Stimulated activated CD8-positive, alpha-beta memory T cell treated with anti-CD3 and anti-CD28 coated beads, Interleukin-2, amount 100 ng/mL, for 48 hours (primary cell): ENCODE results near the gene POLR3C.
A peak's percentile ranks its signal among the peaks of the same experiment; 100 is the strongest.

Source experiments
- DNase-seq, 2 donors: peaks; one replicate each; pipeline ENCODE4 v3.0.0-alpha.2; 2020; ENCODE audit warnings: low read depth in 2 of 2

POLR3C gene

DNA sequence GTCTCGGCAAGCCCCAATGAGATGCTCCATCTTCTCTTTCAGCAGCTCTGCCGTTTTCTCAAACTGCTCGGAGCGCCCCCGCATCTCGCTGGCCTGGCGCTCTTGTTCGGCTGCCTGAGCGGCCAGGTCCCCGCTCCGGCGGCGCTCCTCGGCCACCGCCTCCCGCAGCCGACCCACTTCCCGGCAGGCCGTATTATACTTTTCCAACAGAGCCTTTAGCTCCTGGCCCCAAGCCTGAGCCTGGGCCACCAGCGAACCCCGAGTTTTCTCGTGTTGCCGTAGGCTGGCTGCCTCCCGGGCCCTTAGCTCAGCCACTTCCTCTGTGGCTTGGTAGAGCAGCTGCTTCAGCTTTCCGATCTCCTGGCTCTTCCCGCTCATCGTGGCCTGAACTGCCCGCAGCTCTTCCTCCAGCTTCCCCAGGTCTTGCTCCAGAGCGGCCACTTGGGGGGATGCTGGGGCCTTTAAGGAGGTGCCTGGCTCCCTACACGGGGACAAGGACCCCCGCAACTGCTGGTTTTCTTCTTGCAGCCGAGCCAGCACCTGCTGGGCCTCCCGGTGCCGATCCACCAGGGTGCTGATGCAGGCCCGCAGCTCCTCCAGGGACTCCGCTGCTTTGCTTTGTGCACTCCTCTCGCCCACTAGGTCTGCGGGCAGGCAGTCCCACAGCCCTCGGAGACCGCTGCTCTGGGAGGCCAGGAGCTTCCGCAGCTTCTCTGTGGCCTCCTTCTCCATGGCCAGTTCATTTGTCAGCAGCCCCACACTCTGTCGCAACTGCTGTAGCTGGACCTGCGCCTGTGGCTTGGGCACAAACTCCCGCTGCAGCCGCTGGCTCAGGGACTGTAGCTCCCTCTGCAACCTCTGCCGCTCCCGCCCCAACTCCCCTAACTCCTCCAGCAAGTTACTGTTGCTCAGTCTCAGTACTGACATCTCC is 48.3 kb downstream of the POLR3C start:
- peak in 1 of 2 donors; percentile 19 for DNase-seq

DNA sequence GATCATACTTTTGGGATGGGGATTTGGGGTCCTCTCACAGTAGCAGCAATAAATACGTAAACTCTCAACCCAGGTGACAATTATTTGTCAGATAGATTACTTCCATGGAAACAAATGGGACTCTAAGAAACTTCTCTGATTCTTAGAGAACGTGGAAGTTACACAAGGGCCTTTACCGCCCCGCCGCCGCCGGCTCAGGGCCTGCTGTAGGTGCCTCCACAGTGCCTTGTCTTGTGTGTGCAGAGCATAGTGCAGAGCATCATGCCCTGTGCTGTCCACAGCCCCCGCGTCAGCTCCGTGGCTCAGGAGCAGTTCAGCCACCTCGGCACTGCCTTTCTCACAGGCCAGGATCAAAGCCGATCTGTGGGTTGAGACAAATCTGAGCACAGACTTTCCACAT is 50.6 kb downstream of the POLR3C start:
- no peak for DNase-seq

GRCh38 chr1:145877923-145878486 is 54.0 kb downstream of the POLR3C start:
- DNase-seq, result no peak

GRCh38 chr1:145878724-145879123 is 54.7 kb downstream of the POLR3C start:
- DNase-seq, result no peak

DNA sequence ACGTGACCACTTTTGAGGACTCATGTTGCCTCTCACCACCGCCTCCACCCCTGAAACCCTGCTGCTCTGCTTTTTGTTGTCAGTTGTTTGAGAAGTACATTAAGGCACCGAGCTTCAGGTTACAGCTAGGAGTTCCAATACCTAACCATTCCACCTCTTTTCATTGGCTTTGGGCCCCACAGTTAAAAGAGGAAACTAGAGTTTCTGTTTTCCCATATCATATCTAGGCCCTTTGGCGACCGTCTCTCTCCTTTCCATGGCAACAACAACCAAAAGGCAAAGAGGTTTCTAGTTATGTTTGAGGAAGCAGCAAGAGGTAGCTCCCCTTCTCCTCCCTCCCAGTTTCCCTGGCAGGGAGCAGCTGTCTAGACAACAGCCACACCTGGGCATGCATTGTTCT is 55.8 kb downstream of the POLR3C start:
- no peak for DNase-seq

DNA sequence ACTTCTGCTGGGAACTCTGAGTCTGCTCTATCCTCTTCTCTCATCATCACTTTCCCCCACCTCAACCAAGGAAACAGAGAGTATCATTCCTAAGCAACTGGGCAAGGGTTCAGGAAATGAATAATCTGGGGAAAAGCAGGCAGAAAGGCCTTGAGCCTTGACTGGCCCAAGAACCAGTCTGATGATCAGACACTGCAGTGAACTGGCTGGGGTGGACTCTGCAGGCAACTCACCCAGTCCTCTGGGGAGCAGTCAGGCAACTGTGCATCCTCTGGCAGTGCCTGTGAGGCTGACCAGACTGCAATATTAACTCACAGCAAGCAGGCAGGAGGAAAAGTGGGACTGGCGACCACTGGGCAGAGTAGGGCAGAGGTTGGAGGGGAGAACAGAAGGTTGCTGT is 60.7 kb downstream of the POLR3C start:
- no peak for DNase-seq

DNA sequence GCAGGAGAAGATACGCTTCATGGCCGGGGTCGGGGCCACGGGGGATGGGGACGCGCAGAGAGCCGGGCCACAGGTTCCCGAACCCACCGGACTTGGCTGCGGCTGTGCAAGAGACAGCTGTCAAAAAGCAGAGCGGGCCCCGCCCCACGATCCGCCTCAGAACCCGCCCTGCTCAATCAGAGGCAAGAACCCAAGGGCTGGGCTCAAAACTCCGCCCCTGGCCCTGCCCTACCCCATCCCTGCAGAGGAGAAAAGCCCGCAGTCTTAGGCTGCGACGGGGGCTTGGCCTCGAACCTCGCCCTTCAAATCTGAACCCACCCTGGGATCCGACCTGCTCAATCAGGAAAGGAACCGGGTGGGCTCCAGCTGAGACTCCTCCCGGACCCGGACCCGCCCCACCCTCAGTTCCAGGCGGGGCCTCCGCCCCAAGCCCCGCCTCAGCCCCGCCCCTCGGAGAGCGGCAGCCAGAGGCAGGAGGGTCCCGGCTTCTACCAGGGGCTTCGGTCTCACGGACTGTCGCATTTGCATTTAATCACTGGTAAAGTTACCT is 61.8 kb downstream of the POLR3C start, which contains the start of gene ANKRD35:
ANKRD35 (minus strand) TSS at position 129 of the 550 bp plus-strand sequence; CDS start at position 21, 108 bp downstream.
- peak; percentile 82 to 85 for DNase-seq

DNA sequence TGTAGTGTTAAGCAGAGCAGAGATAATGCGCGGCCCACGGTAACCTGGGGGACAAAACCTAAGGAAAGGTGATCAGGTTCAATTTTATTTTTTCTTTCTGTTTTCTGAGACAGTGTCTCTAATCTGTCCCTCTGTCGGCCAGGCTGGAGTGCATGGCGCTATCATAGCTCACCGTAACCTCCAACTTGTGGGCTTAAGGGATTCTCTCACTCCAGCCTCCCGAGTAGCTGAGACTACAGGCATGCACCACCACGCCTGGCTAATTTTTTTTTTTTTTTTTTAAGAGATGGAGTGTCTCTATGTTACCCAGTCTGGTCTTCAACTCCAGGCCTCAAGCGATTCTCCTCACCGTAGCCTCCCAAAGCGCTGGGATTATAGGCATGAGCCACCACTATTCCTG is 62.4 kb downstream of the POLR3C start:
- no peak for DNase-seq

DNA sequence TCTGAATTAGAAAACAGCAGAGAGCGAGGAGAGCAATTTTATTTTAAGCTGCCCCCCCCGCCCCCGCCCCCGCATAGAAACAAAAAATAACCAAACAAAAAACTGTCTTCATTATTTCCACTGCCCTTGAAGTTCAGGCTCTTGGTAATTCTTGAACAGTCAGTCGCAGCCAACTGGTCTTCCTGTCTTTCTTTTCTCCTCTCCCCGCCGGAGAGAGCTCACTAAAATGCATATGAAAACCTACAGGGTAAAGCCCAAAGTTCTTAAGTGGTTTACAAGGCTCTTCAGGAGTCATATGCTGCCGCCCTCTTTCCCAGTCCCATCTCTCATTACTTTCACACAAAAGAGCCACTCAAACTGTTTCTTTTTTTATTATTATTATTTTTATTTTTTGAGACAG is 62.8 kb downstream of the POLR3C start:
- no peak for DNase-seq

DNA sequence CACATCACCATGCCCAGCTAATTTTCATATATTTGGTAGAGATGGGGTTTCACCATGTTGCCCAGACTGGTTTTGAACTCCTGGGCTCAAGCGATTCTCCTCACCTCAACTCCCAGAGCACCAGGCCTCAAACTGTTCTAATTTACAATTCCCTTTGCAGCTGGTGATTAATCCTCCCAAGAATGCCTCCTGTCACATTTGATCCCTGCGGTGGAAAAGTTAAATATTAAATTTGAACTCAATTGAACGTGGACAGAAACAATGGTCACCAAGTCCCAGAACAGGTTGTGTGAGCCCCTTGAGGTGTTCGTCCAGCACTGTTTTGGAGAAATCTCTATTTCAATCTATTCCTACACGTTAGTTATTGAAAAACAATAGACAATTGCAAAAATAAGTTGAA is 63.6 kb downstream of the POLR3C start:
- DNase-seq, result no peak

DNA sequence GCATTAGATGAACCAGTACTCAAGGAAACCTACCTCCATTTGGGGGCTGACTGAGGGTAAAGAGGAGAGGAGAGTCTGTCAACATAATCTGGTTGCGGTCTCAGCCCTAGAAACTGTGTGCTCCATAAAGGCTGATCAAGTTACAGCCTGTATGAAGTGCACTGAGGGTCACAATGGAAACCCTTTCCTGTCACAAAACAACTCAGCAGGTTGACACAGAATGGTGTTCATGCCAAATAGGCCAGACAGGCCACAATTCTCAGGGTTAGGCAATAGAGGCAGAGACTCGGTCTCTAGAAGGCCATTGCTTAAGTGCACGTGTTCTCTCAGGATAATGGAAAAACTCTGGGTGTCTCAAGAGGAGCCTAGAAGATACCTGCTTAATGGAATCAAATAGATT is 65.7 kb downstream of the POLR3C start:
- DNase-seq, result no peak

GRCh38 chr1:145891143-145891542 is 67.1 kb downstream of the POLR3C start:
- DNase-seq, result no peak

GRCh38 chr1:145891587-145892485 is 67.8 kb downstream of the POLR3C start:
- DNase-seq, result peak; percentile 17 to 42

- DNase-seq, result no peak
These were observed 68.6 kb downstream of the POLR3C start for GRCh38 chr1:145892486-145893087.

DNA sequence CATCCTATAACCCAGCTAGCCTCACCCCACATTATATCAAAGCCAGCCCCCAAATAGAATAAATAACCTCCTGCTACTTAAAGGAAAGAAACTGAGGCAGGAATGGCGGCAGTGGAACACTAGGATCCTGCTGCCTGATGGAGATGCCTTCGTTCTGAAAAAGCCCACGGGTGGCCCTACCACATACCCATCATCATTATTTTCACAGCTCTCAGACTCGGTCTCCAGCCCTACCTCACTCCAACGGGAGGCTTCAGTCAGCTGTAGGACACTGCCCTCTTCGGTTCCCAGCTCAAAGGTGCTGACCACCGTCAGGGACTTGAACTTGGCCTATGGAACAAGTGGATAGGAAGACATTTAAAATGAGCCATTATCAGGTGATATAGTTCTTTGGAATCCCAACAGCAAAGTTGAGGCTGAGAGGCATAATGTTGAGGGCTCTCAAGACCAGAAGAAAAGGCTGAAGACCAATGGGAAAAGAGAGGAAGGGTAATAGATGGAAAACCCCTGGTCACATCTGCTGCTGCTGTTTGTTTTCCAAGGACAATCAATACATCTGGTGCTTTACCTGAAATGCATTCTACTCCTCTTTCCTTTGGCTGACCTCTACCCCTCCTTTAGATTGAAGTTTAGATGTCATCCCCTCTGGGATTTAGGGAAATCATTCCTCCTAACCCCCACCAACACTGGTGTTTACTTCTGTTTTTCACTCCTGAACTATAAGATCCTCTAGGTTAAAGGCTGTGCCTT is 69.5 kb downstream of the POLR3C start:
- DNase-seq, result no peak
